SK-N-SH treated with all-trans-retinoic acid at 6 μM for 48 hours (cell line): ENCODE measurements around the gene PMCH.

Experiments
- ISL1 ChIP-seq: fragments of 250-450 bp; sonication (Bioruptor Pico); IDR thresholded peaks from 2 replicates; pipeline ENCODE4 v2.1.2; 2022; ENCODE audit warnings: mild to moderate bottlenecking, moderate library complexity
- RARB ChIP-seq: fragments of 250-450 bp; sonication (Bioruptor Pico); IDR thresholded peaks from 2 replicates; pipeline ENCODE4 v1.8.0; 2021; ENCODE audit warnings: mild to moderate bottlenecking, moderate library complexity
- TCF4 ChIP-seq: fragments of 250-450 bp; sonication (Bioruptor Pico); IDR thresholded peaks from 2 replicates; pipeline ENCODE4 v1.8.0; 2021; ENCODE audit warnings: mild to moderate bottlenecking, moderate library complexity, borderline replicate concordance
- TOX ChIP-seq: fragments of 250-450 bp; sonication (Bioruptor Pico); IDR thresholded peaks from 2 replicates; pipeline ENCODE4 v1.8.0; 2021; ENCODE audit warnings: mild to moderate bottlenecking, moderate library complexity, borderline replicate concordance
- ZFP30 ChIP-seq: fragments of 450-650 bp; formaldehyde crosslinking; IDR thresholded peaks from 2 replicates; pipeline ENCODE4 v1.5.0; 2022; ENCODE audit warnings: mild to moderate bottlenecking, moderate library complexity
- ZNF565 ChIP-seq: fragments of 450-650 bp; formaldehyde crosslinking; conservative IDR thresholded peaks from 2 replicates; pipeline ENCODE4 v1.5.0; 2020; ENCODE audit warnings: low read depth, mild to moderate bottlenecking, moderate library complexity
- ZNF70 ChIP-seq: fragments of 450-650 bp; formaldehyde crosslinking; IDR thresholded peaks from 2 replicates; pipeline ENCODE4 v1.5.0; 2020; ENCODE audit warnings: mild to moderate bottlenecking, moderate library complexity
- ZNF8 ChIP-seq: fragments of 450-650 bp; formaldehyde crosslinking; IDR thresholded peaks from 2 replicates; pipeline ENCODE4 v1.5.0; 2020; ENCODE audit warnings: mild to moderate bottlenecking, moderate library complexity
- TF ChIP-seq, protein P1 (sequence below): fragments of 250-450 bp; sonication (Bioruptor Pico); IDR thresholded peaks from 2 replicates; pipeline ENCODE4 v1.8.0; 2020; ENCODE audit warnings: mild to moderate bottlenecking, moderate library complexity, borderline replicate concordance
- TF ChIP-seq, protein P2 (sequence below): fragments of 250-450 bp; sonication (Bioruptor Pico); IDR thresholded peaks from 2 replicates; pipeline ENCODE4 v1.8.0; 2021; ENCODE audit warnings: low read depth, mild to moderate bottlenecking, moderate library complexity, borderline replicate concordance
- TF ChIP-seq, protein P3 (sequence below): fragments of 250-450 bp; sonication (Bioruptor Pico); IDR thresholded peaks from 2 replicates; pipeline ENCODE4 v1.5.1; 2020; ENCODE audit warnings: low read depth, mild to moderate bottlenecking, moderate library complexity
- TF ChIP-seq, protein P4 (sequence below): fragments of 250-450 bp; sonication (Bioruptor Pico); IDR thresholded peaks from 2 replicates; pipeline ENCODE4 v1.5.0; 2020; ENCODE audit warnings: mild to moderate bottlenecking, moderate library complexity

DNA sequence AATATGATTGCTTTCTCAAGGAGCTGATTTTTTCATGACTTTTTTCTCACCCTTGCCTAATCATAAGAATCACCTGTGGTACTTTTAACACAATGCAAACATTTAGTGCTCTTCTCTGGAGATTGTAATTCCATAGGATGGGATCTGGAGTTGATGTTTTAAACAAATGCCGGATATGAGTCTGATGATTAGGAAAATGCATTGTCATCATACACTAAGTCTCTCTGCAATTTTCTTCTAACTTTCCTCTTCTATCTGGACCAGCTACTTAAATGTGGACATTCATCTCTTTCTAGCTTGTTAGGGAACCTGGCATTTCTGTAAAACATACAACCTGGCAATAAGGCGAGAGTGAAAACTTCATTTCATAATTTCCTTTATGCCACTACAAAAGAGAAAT lies 23.5 kb downstream of the PMCH start:
- TF ChIP-seq ZNF565 (CRISPR knock-in tag) (no peak), ZNF70 (CRISPR knock-in tag) (no peak), TOX (CRISPR knock-in tag) (no peak), RARB (CRISPR knock-in tag) (no peak), TCF4 (CRISPR knock-in tag) (no peak), ZFP30 (no peak), ISL1 (CRISPR knock-in tag) (no peak), ZNF8 (CRISPR knock-in tag) (no peak)
- TF ChIP-seq, protein P1, sequence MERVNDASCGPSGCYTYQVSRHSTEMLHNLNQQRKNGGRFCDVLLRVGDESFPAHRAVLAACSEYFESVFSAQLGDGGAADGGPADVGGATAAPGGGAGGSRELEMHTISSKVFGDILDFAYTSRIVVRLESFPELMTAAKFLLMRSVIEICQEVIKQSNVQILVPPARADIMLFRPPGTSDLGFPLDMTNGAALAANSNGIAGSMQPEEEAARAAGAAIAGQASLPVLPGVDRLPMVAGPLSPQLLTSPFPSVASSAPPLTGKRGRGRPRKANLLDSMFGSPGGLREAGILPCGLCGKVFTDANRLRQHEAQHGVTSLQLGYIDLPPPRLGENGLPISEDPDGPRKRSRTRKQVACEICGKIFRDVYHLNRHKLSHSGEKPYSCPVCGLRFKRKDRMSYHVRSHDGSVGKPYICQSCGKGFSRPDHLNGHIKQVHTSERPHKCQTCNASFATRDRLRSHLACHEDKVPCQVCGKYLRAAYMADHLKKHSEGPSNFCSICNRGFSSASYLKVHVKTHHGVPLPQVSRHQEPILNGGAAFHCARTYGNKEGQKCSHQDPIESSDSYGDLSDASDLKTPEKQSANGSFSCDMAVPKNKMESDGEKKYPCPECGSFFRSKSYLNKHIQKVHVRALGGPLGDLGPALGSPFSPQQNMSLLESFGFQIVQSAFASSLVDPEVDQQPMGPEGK, result no peak
- TF ChIP-seq, protein P2, sequence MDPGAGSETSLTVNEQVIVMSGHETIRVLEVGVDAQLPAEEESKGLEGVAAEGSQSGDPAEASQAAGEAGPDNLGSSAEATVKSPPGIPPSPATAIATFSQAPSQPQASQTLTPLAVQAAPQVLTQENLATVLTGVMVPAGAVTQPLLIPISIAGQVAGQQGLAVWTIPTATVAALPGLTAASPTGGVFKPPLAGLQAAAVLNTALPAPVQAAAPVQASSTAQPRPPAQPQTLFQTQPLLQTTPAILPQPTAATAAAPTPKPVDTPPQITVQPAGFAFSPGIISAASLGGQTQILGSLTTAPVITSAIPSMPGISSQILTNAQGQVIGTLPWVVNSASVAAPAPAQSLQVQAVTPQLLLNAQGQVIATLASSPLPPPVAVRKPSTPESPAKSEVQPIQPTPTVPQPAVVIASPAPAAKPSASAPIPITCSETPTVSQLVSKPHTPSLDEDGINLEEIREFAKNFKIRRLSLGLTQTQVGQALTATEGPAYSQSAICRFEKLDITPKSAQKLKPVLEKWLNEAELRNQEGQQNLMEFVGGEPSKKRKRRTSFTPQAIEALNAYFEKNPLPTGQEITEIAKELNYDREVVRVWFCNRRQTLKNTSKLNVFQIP (CRISPR knock-in tag), result no peak
- TF ChIP-seq, protein P3, sequence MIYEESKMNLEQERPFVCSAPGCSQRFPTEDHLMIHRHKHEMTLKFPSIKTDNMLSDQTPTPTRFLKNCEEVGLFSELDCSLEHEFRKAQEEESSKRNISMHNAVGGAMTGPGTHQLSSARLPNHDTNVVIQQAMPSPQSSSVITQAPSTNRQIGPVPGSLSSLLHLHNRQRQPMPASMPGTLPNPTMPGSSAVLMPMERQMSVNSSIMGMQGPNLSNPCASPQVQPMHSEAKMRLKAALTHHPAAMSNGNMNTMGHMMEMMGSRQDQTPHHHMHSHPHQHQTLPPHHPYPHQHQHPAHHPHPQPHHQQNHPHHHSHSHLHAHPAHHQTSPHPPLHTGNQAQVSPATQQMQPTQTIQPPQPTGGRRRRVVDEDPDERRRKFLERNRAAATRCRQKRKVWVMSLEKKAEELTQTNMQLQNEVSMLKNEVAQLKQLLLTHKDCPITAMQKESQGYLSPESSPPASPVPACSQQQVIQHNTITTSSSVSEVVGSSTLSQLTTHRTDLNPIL, result no peak
- TF ChIP-seq, protein P4, sequence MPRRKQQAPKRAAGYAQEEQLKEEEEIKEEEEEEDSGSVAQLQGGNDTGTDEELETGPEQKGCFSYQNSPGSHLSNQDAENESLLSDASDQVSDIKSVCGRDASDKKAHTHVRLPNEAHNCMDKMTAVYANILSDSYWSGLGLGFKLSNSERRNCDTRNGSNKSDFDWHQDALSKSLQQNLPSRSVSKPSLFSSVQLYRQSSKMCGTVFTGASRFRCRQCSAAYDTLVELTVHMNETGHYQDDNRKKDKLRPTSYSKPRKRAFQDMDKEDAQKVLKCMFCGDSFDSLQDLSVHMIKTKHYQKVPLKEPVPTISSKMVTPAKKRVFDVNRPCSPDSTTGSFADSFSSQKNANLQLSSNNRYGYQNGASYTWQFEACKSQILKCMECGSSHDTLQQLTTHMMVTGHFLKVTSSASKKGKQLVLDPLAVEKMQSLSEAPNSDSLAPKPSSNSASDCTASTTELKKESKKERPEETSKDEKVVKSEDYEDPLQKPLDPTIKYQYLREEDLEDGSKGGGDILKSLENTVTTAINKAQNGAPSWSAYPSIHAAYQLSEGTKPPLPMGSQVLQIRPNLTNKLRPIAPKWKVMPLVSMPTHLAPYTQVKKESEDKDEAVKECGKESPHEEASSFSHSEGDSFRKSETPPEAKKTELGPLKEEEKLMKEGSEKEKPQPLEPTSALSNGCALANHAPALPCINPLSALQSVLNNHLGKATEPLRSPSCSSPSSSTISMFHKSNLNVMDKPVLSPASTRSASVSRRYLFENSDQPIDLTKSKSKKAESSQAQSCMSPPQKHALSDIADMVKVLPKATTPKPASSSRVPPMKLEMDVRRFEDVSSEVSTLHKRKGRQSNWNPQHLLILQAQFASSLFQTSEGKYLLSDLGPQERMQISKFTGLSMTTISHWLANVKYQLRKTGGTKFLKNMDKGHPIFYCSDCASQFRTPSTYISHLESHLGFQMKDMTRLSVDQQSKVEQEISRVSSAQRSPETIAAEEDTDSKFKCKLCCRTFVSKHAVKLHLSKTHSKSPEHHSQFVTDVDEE (CRISPR knock-in tag), result no peak
